Adrenal gland (tissue), 12 donors: ENCODE results near the gene GKN1. TPM values are rescaled to one million over a fixed set of nuclear protein-coding genes. Genes with fewer than 3 reads are reported as not detected.

ENCODE experiments used
- DNase-seq, 7 donors: peaks; one replicate each; pipeline ENCODE4 v3.0.0-alpha.2; 2019 to 2020
- H3K27ac ChIP-seq, 5 donors: fragments of 200-600 bp; sonication (generic) in 4 of 5; 1 replicate in 3 of 5; 2 replicates in 2 of 5; pipeline versions ENCODE4 v1.5.1 to v1.8.0; 2016 to 2020; ENCODE audit warnings: mild to moderate bottlenecking in 1 of 5
- H3K27me3 ChIP-seq: fragments of 200-600 bp; 2 replicates; pipeline ENCODE4 v1.8.0; 2021
- H3K36me3 ChIP-seq, 2 donors: fragments of 200-600 bp; replicated peaks in 1 of 2; 1 replicate in 1 of 2; 2 replicates in 1 of 2; pipeline versions ENCODE4 v1.5.1 to v1.8.0; 2018 to 2022
- H3K4me1 ChIP-seq, 2 donors: fragments of 200-600 bp; replicated peaks in 1 of 2; 1 replicate in 1 of 2; 2 replicates in 1 of 2; pipeline versions ENCODE4 v1.5.1 to v1.8.0; 2018 to 2021
- H3K4me3 ChIP-seq, 4 donors: fragments of 200-600 bp; sonication (generic) in 3 of 4; one replicate each; pipeline ENCODE4 v1.5.1; 2016 to 2018
- H3K9me3 ChIP-seq, 3 donors: fragments of 200-600 bp; sonication (generic) in 1 of 3; replicated peaks in 1 of 3; 1 replicate in 2 of 3; 2 replicates in 1 of 3; pipeline versions ENCODE4 v1.5.1 to v1.8.0; 2016 to 2021
- POLR2A ChIP-seq, 2 donors: fragments of 450-650 bp; IDR thresholded peaks; one replicate each; pipeline ENCODE4 v1.6.1; 2017; ENCODE audit warnings: antibody characterized with exemption in 2 of 2, mild to moderate bottlenecking in 2 of 2, moderate library complexity in 1 of 2
- WGBS, 4 donors: extraction: QIAGEN DNeasy Blood & Tissue Kit in 2 of 4; methylation state at CpG; one replicate each; pipeline versions ENCODE4 v1.1.5 to v1.1.7; 2013 to 2017; 5-methylcytosine and 5-hydroxymethylcytosine counted together
- intact Hi-C, 2 donors: fragments of 100-400 bp; cut with DNase I; formaldehyde crosslinking; loops; one replicate each; pipeline versions ENCODE4 v1.14.1 to v1.15.0; 2022 to 2023
- polyA plus RNA-seq, 3 donors: library from polyadenylated mRNA; stranded (reverse); fragments of 200-250 nt in 2 of 3; fragments of 350-450 nt in 1 of 3; fragmentation: Illumina TruSeq in 1 of 3; extraction: RNeasy Lipid Tissue Mini Kit (QIAGEN cat#74804) in 1 of 3; gene quantifications; one replicate each; pipeline ENCODE4 v1.2.3, GENCODE V29; 2013 to 2014
- total RNA-seq, 9 donors: library from RNA; depleted of rRNA in 4 of 9; stranded (reverse); fragments of >200 nt in 4 of 9; fragments of 120-200 nt in 1 of 9; fragmentation: NEBNext Ultra II Directional in 1 of 9; extraction: Animal tissue kit (Norgen Biotek cat#: 25700) in 1 of 9; gene quantifications; one replicate each; pipeline versions ENCODE4 v1.1.0 to v1.2.4, GENCODE V29; 2013 to 2023
- TF ChIP-seq, protein P1 (sequence below), 6 experiments: fragments of 450-650 bp in 4 of 6; fragments of 200-600 bp in 2 of 6; sonication (generic) in 1 of 6; IDR thresholded peaks; 1 replicate in 5 of 6; 2 replicates in 1 of 6; pipeline versions ENCODE4 v1.5.1 to v1.8.0; 2016 to 2021; ENCODE audit warnings: antibody characterized with exemption in 6 of 6, mild to moderate bottlenecking in 2 of 6, moderate library complexity in 1 of 6
- donor health status: healthy with polysubstance abuse.
- donor health status: Bipolar disorder and iron deficiency.
- donor health status: DM: yes; HTN: yes; CAD: no.
- donor health status: DM: no; HTN: no; CAD: no.
- donor health status: DM: no; HTN: no; CAD: no.
- donor health status: DM: yes; HTN: yes; CAD: no.

GKN1 gene
- total and polyA plus RNA-seq, 12 donors = 0.31 to 2.9 (median 1.5) TPM; not detected in 3

GRCh38 chr2:68997401-68997800 lies 23.0 kb downstream of the GKN1 start:
- Histone ChIP-seq H3K36me3 (no peaks in the 10 kb centered on the region), H3K9me3 (no peaks in the 10 kb centered on the region), H3K4me1 (no peaks in the 10 kb centered on the region), H3K27ac (no peak overlapping the region), H3K4me3 (no peak overlapping the region), H3K27me3 (no peaks in the 10 kb centered on the region)
- intact Hi-C loops = no loop called here
- no peak for DNase-seq
- TF ChIP-seq, protein P1, sequence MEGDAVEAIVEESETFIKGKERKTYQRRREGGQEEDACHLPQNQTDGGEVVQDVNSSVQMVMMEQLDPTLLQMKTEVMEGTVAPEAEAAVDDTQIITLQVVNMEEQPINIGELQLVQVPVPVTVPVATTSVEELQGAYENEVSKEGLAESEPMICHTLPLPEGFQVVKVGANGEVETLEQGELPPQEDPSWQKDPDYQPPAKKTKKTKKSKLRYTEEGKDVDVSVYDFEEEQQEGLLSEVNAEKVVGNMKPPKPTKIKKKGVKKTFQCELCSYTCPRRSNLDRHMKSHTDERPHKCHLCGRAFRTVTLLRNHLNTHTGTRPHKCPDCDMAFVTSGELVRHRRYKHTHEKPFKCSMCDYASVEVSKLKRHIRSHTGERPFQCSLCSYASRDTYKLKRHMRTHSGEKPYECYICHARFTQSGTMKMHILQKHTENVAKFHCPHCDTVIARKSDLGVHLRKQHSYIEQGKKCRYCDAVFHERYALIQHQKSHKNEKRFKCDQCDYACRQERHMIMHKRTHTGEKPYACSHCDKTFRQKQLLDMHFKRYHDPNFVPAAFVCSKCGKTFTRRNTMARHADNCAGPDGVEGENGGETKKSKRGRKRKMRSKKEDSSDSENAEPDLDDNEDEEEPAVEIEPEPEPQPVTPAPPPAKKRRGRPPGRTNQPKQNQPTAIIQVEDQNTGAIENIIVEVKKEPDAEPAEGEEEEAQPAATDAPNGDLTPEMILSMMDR (IDR thresholded peaks at IDR 0.05) = no peak
- TF ChIP-seq POLR2A (IDR thresholded peaks at IDR 0.05) = no peak

DNA sequence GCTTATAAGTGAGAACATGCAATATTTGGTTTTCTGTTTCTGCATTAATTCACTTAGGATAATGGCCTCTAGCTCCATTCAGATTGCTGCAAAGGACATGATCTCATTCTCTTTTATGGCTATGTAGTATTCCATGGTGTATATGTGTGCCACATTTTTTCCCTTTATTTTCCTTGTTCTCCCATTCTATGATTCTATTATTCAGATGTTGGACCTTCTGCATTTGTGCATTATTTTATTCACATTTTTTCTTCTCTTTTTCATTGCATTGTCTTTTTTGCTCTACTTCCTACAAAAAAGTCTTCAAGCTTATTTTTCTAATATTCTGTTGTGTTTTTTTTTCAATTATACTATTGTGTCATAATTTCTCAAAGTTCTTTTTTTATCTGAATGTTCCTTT lies 27.4 kb downstream of the GKN1 start:
- H3K4me3 ChIP-seq = no peak overlapping the region
- H3K4me1 ChIP-seq = no peaks in the 10 kb centered on the region
- TF ChIP-seq, protein P1 (IDR thresholded peaks at IDR 0.05) = no peak
- no peak for TF ChIP-seq POLR2A (IDR thresholded peaks at IDR 0.05)
- intact Hi-C loops = no loop called here
- H3K36me3 ChIP-seq = no peaks in the 10 kb centered on the region
- H3K9me3 ChIP-seq = no peaks in the 10 kb centered on the region
- no peak overlapping the region for H3K27ac ChIP-seq
- H3K27me3 ChIP-seq = no peaks in the 10 kb centered on the region
- no peak for DNase-seq

- Histone ChIP-seq H3K27ac (no peak overlapping the region), H3K9me3 (no peaks in the 10 kb centered on the region), H3K36me3 (no peaks in the 10 kb centered on the region), H3K4me3 (no peak overlapping the region), H3K4me1 (no peaks in the 10 kb centered on the region), H3K27me3 (no peaks in the 10 kb centered on the region)
- intact Hi-C loops = no loop called here
- no peak for DNase-seq
- TF ChIP-seq, protein P1 (IDR thresholded peaks at IDR 0.05) = no peak
- no peak for TF ChIP-seq POLR2A (IDR thresholded peaks at IDR 0.05)
- 77 to 92% (median 84%) methylated on average over 2 of the region's 2 CpGs for WGBS, 4 donors
Observed at GRCh38 chr2:69003731-69004130, 29.3 kb downstream of the GKN1 start.

DNA sequence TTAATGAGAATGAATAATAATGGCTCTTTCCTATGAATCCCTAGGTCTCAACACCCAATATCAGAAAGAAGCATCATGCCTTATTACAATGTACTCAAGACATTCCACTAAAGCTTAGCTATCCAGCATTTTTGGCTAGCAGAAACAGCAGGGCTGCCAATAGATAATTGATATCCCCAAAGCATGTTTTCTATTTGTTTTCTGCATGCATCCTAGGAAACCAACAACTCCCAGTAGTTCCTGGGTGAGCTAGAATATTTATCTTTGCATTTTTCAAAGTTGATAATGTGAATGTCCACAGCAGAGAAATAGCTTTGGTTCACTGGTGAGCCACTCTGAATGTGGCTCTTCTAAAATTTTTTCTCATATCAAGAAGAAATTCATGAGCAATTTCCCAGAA lies 32.7 kb downstream of the GKN1 start:
- Histone ChIP-seq H3K36me3 (no peaks in the 10 kb centered on the region), H3K4me3 (no peak overlapping the region), H3K4me1 (peaks cover 0 to under 1% of the 10 kb centered on the region in 2 donors), H3K9me3 (no peaks in the 10 kb centered on the region), H3K27ac (no peak overlapping the region), H3K27me3 (no peaks in the 10 kb centered on the region)
- DNase-seq = no peak
- intact Hi-C loops = no loop called here
- TF ChIP-seq, protein P1 (IDR thresholded peaks at IDR 0.05) = no peak
- TF ChIP-seq POLR2A (IDR thresholded peaks at IDR 0.05) = no peak
